ENCODE results near the gene KRTAP5-6. TPM values are rescaled to one million over a fixed set of nuclear protein-coding genes. Genes with fewer than 3 reads are reported as not detected.
"Not testable (repeated sequence)": the region's sequence is repeated elsewhere in the genome, so short reads cannot be mapped to it uniquely, and the experiment has no call there.

KRTAP5-6 gene
- polyA plus RNA-seq, 3 donors from 2014 or later: not detected

DNA sequence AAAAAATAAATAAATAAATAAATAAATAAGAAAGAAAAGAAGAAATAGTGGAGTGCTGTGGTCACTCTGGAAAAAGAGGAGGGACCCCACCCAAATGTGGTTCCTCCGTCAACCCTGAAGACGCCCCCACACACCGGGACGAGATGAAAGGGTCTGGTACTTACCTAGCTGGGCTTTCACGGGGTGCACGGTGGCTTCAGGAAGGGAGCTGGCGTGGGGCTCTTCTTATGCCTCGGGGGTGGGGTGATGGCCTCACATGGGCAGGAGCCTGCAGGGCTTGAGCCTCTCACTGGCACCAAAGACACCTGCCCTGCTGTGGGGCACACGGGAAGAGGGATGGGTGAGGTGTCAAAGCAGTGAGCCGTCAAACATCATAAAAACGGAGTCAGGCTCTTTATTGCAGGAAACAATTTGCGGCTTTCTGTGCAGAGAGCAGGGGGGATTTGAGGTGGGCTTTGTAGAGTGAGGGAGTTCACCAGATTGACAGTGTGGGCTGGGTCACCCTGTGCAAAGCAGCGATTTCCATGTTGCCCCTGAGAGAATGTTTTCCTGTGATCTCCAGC is 28.0 kb upstream of the KRTAP5-6 start:
- Mint-ChIP-seq H3K27ac (peak overlapping the region in 1 of 6 donors; percentile 64), H3K27me3 (ENCODE audit: low read depth in 3 of 3) (peaks cover 27 to 39% (median 30%) of the 10 kb centered on the region in 3 donors), H3K9me3 (peaks cover 0 to 1% (median 0%) of the 10 kb centered on the region in 6 donors), H3K4me1 (peaks cover 5 to 16% of the 10 kb centered on the region in 2 donors), H3K4me3 (peak overlapping the region in 1 of 5 donors; percentile 47), H3K36me3 (no peaks in the 10 kb centered on the region)
- no peak for DNase-seq

DNA sequence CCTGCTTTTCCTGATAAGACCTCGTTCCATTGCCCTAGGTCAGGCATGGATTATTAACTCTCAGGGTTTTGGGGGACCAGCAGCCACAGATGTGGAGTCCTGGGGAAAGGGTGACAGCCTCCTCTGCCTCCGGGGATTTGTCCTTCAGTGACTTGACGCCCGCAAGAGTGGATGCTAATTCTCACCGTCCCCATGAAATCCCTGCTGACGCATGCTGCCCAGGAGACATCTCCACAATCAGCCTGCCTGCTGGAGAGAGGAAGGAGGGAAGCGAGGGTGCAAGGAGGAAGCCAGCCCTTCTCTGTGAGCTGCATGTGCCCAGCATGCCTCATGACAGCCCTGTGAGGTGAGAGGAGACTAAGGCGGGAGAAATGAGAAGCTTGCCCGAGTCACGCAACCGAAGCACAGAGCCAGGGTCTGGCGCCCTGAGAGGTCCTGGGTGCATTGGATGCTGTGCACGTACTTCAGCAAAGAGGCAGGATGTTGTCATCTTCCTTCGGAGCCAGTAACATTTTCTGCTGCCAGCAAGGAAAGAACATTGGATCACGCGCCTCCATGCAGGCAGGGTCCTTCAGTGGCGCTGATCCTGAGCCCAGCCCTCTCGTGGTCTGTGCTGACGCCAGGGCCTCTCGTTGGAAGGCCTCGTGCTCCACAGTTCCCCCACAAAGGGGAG is 27.3 kb upstream of the KRTAP5-6 start:
- no peak for DNase-seq
- peaks cover 0 to 1% (median 0%) of the 10 kb centered on the region in 6 donors for H3K9me3 Mint-ChIP-seq
- H3K36me3 Mint-ChIP-seq: no peaks in the 10 kb centered on the region
- no peak overlapping the region for H3K27ac Mint-ChIP-seq
- H3K27me3 Mint-ChIP-seq (ENCODE audit: low read depth in 3 of 3): peaks cover 27 to 46% (median 30%) of the 10 kb centered on the region in 3 donors
- H3K4me3 Mint-ChIP-seq: no peak overlapping the region
- H3K4me1 Mint-ChIP-seq: peaks cover 5 to 16% of the 10 kb centered on the region in 2 donors

DNA sequence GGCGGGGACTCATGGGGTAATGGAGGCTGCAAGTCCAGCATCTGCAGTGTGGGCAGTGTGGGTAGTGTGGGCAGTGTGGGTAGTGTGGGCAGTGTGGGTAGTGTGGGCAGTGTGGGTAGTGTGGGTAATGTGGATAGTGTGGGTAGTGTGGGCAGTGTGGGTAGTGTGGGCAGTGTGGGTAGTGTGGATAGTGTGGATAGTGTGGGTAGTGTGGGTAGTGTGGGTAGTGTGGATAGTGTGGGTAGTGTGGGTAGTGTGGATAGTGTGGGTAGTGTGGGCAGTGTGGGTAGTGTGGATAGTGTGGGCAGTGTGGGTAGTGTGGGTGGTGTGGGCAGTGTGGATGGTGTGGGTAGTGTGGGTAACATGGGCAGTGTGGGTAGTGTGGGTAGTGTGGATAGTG is 26.5 kb upstream of the KRTAP5-6 start:
- not testable (repeated sequence) for H3K27ac Mint-ChIP-seq, H3K36me3 Mint-ChIP-seq, H3K4me3 Mint-ChIP-seq, DNase-seq, H3K9me3 Mint-ChIP-seq
- H3K4me1 Mint-ChIP-seq: peaks cover 5 to 16% of the 10 kb centered on the region in 2 donors
- peaks cover 30 to 47% (median 32%) of the 10 kb centered on the region in 3 donors for H3K27me3 Mint-ChIP-seq (ENCODE audit: low read depth in 3 of 3)

GRCh38 chr11:1670905-1671371 is 26.1 kb upstream of the KRTAP5-6 start:
- Mint-ChIP-seq H3K9me3 (no peaks in the 10 kb centered on the region), H3K4me1 (peaks cover 5 to 16% of the 10 kb centered on the region in 2 donors), H3K27me3 (ENCODE audit: low read depth in 3 of 3) (peaks cover 34 to 52% (median 35%) of the 10 kb centered on the region in 3 donors), H3K27ac (no peak overlapping the region), H3K4me3 (peak overlapping the region in 1 of 5 donors; percentile 5), H3K36me3 (no peaks in the 10 kb centered on the region)
- DNase-seq: no peak

GRCh38 chr11:1671658-1672057 is 25.3 kb upstream of the KRTAP5-6 start:
- Mint-ChIP-seq H3K36me3 (no peaks in the 10 kb centered on the region), H3K27me3 (ENCODE audit: low read depth in 3 of 3) (peaks cover 35 to 55% (median 36%) of the 10 kb centered on the region in 3 donors), H3K9me3 (no peaks in the 10 kb centered on the region), H3K4me1 (peaks cover 5 to 16% of the 10 kb centered on the region in 2 donors), H3K27ac (peak overlapping the region in 1 of 6 donors; percentile 52), H3K4me3 (no peak overlapping the region)
- DNase-seq: no peak

- no peak for DNase-seq
- no peak overlapping the region for H3K27ac Mint-ChIP-seq
- H3K9me3 Mint-ChIP-seq: no peaks in the 10 kb centered on the region
- H3K36me3 Mint-ChIP-seq: no peaks in the 10 kb centered on the region
- peaks cover 38 to 58% (median 40%) of the 10 kb centered on the region in 3 donors for H3K27me3 Mint-ChIP-seq (ENCODE audit: low read depth in 3 of 3)
- H3K4me1 Mint-ChIP-seq: peaks cover 5 to 16% of the 10 kb centered on the region in 2 donors
- H3K4me3 Mint-ChIP-seq: no peak overlapping the region
Measured at GRCh38 chr11:1672613-1673350, 24.2 kb upstream of the KRTAP5-6 start.

- Mint-ChIP-seq H3K27ac (no peak overlapping the region), H3K9me3 (no peaks in the 10 kb centered on the region), H3K36me3 (no peaks in the 10 kb centered on the region), H3K4me3 (no peak overlapping the region), H3K4me1 (peaks cover 5 to 11% of the 10 kb centered on the region in 2 donors), H3K27me3 (ENCODE audit: low read depth in 3 of 3) (peaks cover 33 to 52% (median 35%) of the 10 kb centered on the region in 3 donors)
- no peak for DNase-seq
Measured at GRCh38 chr11:1673446-1674172, 23.4 kb upstream of the KRTAP5-6 start.

- DNase-seq: no peak
- Mint-ChIP-seq H3K27me3 (ENCODE audit: low read depth in 3 of 3) (peaks cover 31 to 47% (median 32%) of the 10 kb centered on the region in 3 donors), H3K9me3 (no peaks in the 10 kb centered on the region), H3K27ac (no peak overlapping the region), H3K4me1 (peaks cover 0 to 4% of the 10 kb centered on the region in 2 donors), H3K4me3 (no peak overlapping the region), H3K36me3 (no peaks in the 10 kb centered on the region)
Measured at GRCh38 chr11:1674173-1675131, 22.5 kb upstream of the KRTAP5-6 start.

- H3K27me3 Mint-ChIP-seq (ENCODE audit: low read depth in 3 of 3): peaks cover 24 to 36% (median 28%) of the 10 kb centered on the region in 3 donors
- H3K4me1 Mint-ChIP-seq: no peaks in the 10 kb centered on the region
Measured at GRCh38 chr11:1675536-1676228, 21.3 kb upstream of the KRTAP5-6 start.

DNA sequence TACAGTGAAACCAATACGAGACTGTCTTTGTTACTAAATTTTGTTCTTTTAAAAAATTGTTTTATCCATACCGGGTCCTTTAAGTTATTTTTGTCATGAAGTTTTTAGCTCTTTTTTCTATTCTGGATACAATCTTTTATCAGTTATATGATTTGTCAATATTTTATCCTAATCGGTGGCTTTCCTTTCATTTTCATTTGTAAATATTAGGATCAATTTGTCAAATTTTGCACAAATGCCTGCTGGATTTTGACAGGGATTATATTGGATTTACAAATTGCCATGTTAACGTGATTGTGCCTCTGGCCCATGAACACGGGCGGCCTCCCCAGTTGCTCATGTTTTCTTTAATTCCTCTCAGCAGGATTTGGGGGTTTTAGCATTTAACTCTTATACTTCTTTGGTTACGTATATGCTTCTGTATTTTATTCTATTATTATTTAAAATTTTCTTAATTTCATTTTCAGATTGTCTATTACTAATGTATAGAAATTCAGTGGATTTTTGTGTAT is 20.7 kb upstream of the KRTAP5-6 start:
- no peaks in the 10 kb centered on the region for H3K36me3 Mint-ChIP-seq
- no peak for DNase-seq
- H3K4me1 Mint-ChIP-seq: no peaks in the 10 kb centered on the region
- no peak overlapping the region for H3K27ac Mint-ChIP-seq
- H3K4me3 Mint-ChIP-seq: no peak overlapping the region
- peaks cover 23 to 31% (median 23%) of the 10 kb centered on the region in 3 donors for H3K27me3 Mint-ChIP-seq (ENCODE audit: low read depth in 3 of 3)
- no peaks in the 10 kb centered on the region for H3K9me3 Mint-ChIP-seq

More at GRCh38 chr11:1675536-1676228, 21.3 kb upstream of the KRTAP5-6 start:
- Mint-ChIP-seq H3K36me3 (no peaks in the 10 kb centered on the region), H3K27ac (no peak overlapping the region), H3K4me3 (no peak overlapping the region), H3K9me3 (no peaks in the 10 kb centered on the region)
- DNase-seq: no peak

DNA sequence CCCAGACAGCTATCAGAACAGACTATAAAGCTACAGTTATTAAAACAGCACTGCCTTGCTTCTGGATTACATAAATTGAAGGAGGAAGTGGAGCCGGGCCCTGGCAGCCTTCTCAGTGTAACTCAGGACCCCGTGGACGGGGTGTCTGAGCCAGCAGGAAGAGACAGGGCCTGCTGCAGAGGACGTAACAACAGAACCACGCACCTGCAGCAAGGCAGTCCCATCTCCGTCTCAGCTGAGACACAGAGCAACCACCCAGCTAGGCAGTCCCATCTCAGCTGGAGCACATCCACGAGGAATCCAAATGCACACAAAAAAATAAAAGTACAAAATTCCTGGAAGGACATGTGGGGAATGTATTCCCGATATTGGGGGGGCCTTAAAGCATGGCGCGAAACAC is 17.1 kb upstream of the KRTAP5-6 start:
- Mint-ChIP-seq H3K4me1 (no peaks in the 10 kb centered on the region), H3K4me3 (no peak overlapping the region), H3K27ac (no peak overlapping the region), H3K36me3 (no peaks in the 10 kb centered on the region), H3K27me3 (ENCODE audit: low read depth in 3 of 3) (peaks cover 11 to 17% (median 16%) of the 10 kb centered on the region in 3 donors), H3K9me3 (no peaks in the 10 kb centered on the region)
- no peak for DNase-seq

All from immature natural killer cell (primary cell).